GM23248 (cell line): Measurements from ENCODE around the gene PPFIBP1.

Experiments used
- EZH2 ChIP-seq: fragments of 200-600 bp; sonication (generic); IDR thresholded peaks from 2 replicates; pipeline ENCODE4 v1.6.1; 2018; ENCODE audit warnings: antibody characterized with exemption, mild to moderate bottlenecking; ENCODE audit not compliant: insufficient read depth, poor library complexity, severe bottlenecking
- EZH2phosphoT487 ChIP-seq: fragments of 200-600 bp; sonication (generic); IDR thresholded peaks from 2 replicates; pipeline ENCODE4 v1.6.1; 2018; ENCODE audit warnings: antibody characterized with exemption, moderate library complexity, mild to moderate bottlenecking, low read depth; ENCODE audit not compliant: insufficient read depth

GRCh38 chr12:27652174-27652763 is 128.3 kb downstream of the PPFIBP1 start:
- no peak for TF ChIP-seq EZH2
- TF ChIP-seq EZH2phosphoT487 = no peak
